HG03439 (cell line): Measurements from ENCODE around the gene CELA3A.
"Not testable (repeated sequence)": the region's sequence is repeated elsewhere in the genome, so short reads cannot be mapped to it uniquely, and the experiment has no call there.

Source experiments
- ATAC-seq: cut with Tn5 transposase; IDR thresholded peaks from one replicate; pipeline ENCODE4 v1.9.1; 2021; ENCODE audit warnings: mild to moderate bottlenecking, moderate library complexity; ENCODE audit not compliant: unreplicated experiment

Gene CELA3A

DNA sequence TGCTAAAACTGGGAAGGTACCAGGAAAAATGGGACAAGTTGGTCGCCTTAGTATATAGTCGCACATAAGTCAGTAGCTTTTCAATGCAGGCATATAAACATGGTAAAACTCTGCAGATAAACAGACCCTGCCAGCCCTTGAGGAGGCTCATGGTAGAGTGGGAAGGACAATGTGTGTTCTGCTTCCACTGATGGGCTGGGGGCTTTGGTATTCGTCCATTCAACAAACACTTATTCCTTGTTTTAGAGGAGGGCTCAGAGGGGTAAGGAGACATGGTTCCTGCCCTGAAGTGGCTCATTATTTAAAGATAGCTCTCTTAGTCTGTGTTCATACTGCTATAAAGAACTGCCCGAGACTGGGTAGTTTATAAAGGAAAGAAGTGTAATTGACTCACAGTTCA is 11.3 kb downstream of the CELA3A start:
- ATAC-seq = not testable (repeated sequence)

DNA sequence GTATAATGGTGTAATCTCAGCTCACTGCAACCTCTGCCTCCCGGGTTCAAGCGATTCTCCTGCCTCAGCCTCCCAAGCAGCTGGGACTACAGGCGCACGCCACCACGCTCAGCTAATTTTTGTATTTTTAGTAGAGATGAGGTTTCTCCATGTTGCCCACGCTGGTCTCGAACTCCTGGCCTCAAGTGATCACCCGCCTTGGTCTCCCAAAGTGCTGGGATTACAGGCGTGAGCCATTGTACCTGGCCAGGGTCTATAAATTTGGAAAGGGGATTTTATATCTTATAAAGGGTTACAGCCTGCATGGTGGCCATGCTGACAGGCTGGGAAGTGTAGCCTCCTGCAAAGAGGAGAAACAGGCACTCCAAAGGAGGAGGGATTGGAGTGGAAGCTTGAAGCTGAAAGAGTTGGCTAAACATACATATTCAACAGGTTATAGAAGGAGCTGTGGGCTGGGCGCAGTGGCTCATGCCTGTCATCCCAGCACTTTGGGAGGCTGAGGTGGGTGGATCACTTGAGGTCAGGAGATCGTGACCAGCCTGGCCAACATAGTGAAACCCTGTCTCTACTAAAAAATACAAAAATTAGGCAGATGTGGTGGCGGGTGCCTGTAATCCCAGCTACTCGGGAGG is 13.2 kb downstream of the CELA3A start:
- not testable (repeated sequence) for ATAC-seq

DNA sequence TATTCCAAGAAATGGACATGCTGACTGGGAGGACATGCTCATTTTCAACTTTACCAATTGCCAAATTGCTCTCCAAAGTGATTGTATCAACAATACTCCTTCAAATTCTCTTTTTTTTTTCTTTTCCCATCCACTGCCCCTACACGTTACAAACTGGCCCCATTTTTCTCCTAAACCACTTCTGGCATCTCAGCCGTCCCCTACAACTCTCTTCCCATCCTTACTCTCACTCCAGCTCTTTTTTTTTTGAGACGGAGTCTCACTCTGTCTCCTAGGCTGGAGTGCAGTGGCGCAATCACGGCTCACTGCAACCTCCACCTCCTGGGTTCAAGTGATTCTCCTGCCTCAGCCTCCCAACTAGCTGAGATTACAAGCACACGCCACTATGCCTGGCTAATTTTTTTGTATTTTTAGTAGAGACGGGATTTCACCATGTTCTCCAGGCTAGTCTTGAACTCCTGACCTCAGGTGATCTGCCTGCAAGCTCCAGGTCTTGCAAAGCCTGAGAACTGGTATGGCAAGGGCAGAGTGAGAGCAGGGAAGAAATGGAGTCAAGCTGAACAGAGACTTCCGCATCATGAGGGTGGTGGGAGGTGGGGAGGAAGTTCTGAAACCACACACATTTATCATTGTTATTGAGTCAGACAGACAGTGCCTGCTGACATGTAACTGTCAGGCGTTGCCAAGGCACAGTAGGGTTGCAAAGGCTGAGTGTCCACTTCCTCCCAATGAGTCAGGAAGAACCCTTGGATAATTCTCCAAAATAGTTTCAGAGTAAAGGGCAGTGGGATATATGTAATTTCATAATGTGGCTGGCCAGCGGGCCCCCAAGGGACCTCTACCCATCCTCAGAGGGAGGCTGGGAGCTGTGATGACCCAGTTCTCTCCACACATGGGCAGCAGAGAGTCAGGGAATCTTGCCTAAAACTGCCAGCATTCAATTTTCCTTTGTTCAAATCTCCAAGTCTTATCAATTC is 17.4 kb downstream of the CELA3A start:
- no peak for ATAC-seq

DNA sequence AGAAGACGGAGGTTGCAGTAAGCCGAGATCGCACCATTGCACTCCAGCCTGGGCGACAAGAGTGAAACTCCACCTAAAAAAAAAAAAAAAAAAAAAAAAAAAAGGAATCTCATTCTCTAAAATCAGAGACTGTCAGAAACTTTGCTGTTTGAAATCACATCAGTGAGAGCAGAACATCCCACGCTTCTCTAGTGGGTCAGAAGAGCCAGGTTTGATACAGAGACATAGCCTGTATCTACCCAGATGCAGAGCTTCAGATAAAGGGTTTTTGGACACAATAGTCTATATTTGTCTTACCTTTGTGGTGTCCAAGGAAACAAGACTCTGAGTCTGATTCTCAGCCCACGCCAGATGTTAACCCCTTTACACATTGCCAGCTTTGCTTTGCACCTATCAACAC is 19.6 kb downstream of the CELA3A start:
- no peak for ATAC-seq

- peak; percentile 35 for ATAC-seq
Measured at GRCh38 chr1:22024485-22025367, 23.3 kb downstream of the CELA3A start.

DNA sequence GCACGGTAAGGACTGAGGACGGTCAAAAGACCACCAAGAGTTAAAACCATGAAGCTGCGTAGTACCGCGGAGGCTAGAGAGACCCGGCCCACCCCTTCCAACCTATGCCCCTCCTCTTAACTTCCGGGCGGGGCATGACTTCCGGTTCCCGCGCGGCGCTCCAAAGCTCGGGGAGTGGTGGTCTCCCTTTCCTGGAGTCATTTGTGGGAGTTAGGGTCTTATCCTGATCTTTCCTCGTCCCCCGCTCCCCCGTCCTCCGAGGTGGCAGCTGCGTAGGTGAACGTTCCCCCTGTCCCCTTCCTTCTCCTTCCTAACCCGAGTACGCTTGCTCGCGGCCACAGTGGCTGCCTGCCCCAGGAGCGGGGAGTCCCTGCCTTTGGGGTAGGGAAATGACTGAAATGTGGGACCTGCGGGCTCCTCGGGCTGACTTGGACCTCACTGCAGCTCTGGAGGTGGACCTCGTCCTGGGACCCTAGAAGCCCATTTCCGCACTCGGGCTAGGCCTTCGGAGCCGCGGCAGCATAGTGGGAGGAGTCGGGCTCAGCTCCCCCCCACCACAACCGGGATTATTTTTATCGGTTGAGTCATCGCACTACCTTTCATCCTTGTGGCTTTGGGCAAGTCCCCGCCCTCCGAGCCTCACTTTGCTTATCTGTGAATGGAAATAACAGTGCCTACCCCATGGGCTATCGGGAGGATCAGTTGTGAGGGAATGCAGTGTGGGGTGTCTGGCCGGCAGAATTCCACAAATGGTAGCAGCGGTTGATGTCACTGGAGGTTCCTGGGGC is 24.1 kb downstream of the CELA3A start:
- ATAC-seq = peak; percentile 67

- ATAC-seq = no peak
Measured at GRCh38 chr1:22026924-22027289, 25.4 kb downstream of the CELA3A start.

DNA sequence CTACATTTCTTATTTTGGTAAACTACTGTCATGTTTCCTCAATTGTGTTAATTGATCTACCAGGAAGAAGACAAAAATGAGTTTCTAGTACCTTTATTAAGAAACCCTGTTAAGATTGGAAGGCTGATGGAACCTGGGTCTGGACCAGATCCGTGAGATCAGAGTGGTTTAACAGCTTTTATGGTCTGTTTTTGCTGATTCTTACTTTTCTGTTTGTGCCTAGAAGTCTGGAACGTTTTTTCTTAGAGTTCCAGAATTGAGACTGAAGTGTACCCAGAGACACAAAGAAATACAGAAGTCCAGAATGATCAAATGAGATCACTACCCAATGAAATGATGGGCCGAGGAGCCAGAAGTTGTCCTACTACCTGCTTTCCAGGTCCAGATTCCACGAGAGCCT is 28.6 kb downstream of the CELA3A start:
- ATAC-seq = no peak

- ATAC-seq = no peak
Measured at GRCh38 chr1:22030473-22030872, 29.0 kb downstream of the CELA3A start.

GRCh38 chr1:22031214-22031962 is 29.9 kb downstream of the CELA3A start:
- ATAC-seq = no peak

GRCh38 chr1:22034834-22035233 is 33.4 kb downstream of the CELA3A start:
- ATAC-seq = not testable (repeated sequence)

DNA sequence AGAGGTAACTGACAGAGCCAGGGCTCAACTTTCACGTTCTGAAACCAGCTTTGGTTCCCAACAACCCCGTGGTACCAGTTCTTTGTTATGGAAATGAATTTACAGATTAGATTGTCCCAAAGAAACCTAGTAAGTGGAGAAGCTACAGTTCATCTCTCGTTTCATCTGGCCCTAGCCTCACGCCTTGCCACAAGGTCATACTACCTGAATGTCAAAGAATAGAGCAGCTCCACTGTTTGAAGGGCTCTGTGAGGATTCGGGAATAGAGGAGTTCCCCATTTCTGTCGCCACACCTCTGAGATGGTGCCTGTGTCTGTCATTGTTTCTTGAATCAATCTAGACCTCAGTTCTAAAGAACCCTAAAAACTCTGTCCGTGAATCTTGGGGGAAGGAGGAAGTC is 36.1 kb downstream of the CELA3A start:
- no peak for ATAC-seq

DNA sequence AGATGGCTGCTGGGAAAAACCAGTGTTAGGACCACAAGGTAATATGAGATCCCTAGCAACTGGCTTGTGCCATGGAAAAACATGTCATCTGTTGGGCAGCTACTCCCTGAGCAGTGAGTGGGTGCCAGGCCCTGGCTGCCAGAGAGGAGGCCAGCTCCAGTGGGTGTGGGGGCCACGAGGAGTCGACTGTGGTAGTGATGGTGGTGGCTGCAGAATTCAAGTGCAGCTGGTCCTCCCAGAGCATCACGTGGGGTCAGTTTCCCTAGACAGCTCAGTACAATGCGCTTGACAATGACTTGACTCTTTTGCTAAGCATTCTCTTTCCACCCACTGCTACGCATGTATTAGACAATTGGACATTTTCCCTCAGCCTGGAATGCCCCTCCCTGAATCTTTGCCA is 36.6 kb downstream of the CELA3A start:
- no peak for ATAC-seq

- ATAC-seq = peak; percentile 95
Measured at GRCh38 chr1:22039594-22040285, 38.3 kb downstream of the CELA3A start.

DNA sequence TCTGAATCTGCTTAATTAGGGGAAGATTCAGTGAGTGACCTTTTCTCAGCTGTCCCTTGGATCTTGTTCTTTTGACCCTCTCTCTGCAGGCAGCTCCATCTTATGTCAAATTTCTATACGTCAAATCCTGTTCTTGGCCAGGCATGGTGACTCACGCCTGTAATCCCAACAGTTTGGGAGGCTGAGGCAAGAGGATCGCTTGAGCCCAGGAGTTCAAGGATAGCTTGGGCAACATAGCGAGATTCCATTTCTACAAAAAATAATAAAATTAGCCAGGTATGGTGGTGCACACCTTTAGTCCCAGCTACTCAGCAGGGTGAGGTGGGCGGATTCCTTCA is 38.8 kb downstream of the CELA3A start:
- no peak for ATAC-seq

DNA sequence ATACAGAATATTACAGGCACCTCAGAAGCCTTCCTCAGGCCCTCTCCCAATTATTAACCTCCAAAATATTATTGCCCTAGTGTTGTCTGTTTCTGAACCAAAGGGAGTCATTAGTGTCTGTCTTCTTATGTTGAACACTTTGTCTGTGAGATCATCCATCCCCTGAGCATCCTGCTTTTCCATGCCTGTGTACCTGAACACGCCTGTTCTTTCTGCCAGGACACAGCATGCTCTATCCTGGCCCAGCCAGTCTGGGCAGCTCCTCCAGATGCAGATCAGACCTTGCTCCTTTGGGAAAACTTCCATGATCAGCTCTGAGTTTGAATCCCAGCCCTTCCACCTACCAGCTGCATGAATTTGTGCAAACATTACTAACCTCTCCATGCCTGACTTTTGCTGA is 40.0 kb downstream of the CELA3A start:
- no peak for ATAC-seq

- ATAC-seq = no peak
Measured at GRCh38 chr1:22043198-22043769, 41.8 kb downstream of the CELA3A start.

DNA sequence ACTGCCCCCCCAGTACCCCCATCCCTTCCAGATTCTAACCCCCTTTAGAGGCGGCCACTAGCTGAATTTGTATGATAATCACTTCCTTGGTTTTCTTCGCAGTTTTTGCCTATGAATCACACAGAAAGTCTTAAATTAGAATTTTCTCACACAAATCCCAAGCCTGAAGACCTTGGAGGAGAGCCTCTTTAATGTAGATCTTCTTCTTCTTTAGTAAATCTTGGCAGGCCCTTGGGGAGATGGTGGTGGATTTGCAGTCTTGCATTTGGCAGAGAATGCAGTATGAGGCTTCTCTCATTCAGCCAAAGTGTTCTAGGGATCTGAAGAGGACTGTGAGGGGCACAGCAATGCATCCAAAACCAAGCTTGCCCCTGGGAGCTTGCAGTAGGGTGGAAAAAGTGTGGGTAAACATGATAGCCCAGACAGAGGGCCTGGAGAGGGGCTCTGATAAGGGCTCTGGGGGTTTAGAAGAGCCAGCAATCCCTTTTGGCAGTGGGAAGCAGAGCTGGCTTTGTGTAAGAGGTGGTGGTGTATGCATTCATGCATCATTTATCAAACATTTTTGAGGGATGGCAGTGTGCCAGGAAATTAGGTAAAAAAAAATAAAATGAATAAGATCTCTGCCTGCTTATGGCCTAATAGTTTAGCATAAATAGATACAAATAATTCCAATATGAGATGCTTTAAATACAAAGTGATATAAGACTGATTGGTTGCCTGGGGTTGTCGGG is 43.4 kb downstream of the CELA3A start:
- ATAC-seq = no peak
